SK-N-MC (cell line): ENCODE measurements around the gene CCDC88B.

ENCODE experiments used
- DNase-seq: peaks from one replicate; pipeline ENCODE4 v3.0.0-alpha.2; 2011; ENCODE audit warnings: low read depth, low spot score
- H3K27ac ChIP-seq: fragments of 200-600 bp; sonication (generic); 2 replicates; pipeline ENCODE4 v1.5.1; 2016; ENCODE audit warnings: mixed run types
- H3K36me3 ChIP-seq: fragments of 200-600 bp; sonication (generic); 2 replicates; pipeline ENCODE4 v1.6.1; 2017; ENCODE audit warnings: antibody characterized with exemption, low read length, mixed read lengths; ENCODE audit not compliant: insufficient read depth
- H3K4me3 ChIP-seq: fragments of 200-600 bp; sonication (generic); 2 replicates; pipeline ENCODE4 v1.5.1; 2016
- H3K9ac ChIP-seq: fragments of 200-600 bp; sonication (generic); 2 replicates; pipeline ENCODE4 v1.8.0; 2017; ENCODE audit warnings: mixed run types, mixed read lengths; ENCODE audit not compliant: insufficient read length
- H3K9me3 ChIP-seq: fragments of 200-600 bp; sonication (generic); 2 replicates; pipeline ENCODE4 v1.6.1; 2017; ENCODE audit warnings: low read depth, mild to moderate bottlenecking, antibody characterized with exemption, low read length, moderate library complexity, mixed read lengths
- EZH2 ChIP-seq: fragments of 200-600 bp; sonication (generic); IDR thresholded peaks from one replicate; pipeline ENCODE4 v1.6.1; 2017; ENCODE audit warnings: antibody characterized with exemption
- FOXP2 ChIP-seq: optimal IDR thresholded peaks from 2 replicates; pipeline ENCODE3; 2011; ENCODE audit warnings: mild to moderate bottlenecking, moderate library complexity; ENCODE audit not compliant: insufficient read depth; ENCODE audit errors: extremely low read length, control extremely low read depth
- POLR2AphosphoS5 ChIP-seq: IDR thresholded peaks from 2 replicates; pipeline ENCODE4 v1.6.1; 2012; ENCODE audit warnings: mild to moderate bottlenecking, low read depth, low read length, borderline replicate concordance

CCDC88B gene

GRCh38 chr11:64369440-64370421, 29.7 kb downstream of the CCDC88B start:
- Histone ChIP-seq H3K36me3 (peaks cover 5% of the 10 kb centered on the region; the same call in 1 of the 2 replicates), H3K9ac (no peak overlapping the region), H3K9me3 (no peaks in the 10 kb centered on the region), H3K27ac (no peak overlapping the region), H3K4me3 (no peak overlapping the region)
- DNase-seq = no peak
- TF ChIP-seq FOXP2 (no peak), EZH2 (no peak), POLR2AphosphoS5 (no peak)

GRCh38 chr11:64371201-64371600, 31.2 kb downstream of the CCDC88B start:
- Histone ChIP-seq H3K36me3 (peaks cover 5% of the 10 kb centered on the region; the same call in 1 of the 2 replicates), H3K4me3 (no peak overlapping the region), H3K9me3 (no peaks in the 10 kb centered on the region), H3K27ac (0 out of 2 replicates have a peak overlapping the region, but pooled peaks have one; percentile 83), H3K9ac (no peak overlapping the region)
- DNase-seq = no peak
- no peak for TF ChIP-seq EZH2
- TF ChIP-seq FOXP2 = no peak
- TF ChIP-seq POLR2AphosphoS5 = no peak

GRCh38 chr11:64372021-64372420, 32.0 kb downstream of the CCDC88B start:
- peak overlapping the region; percentile 64; the same call in 1 of the 2 replicates for H3K4me3 ChIP-seq

GRCh38 chr11:64372802-64373597, 33.0 kb downstream of the CCDC88B start:
- peak overlapping the region; percentile 64 for H3K4me3 ChIP-seq
- no peaks in the 10 kb centered on the region; the same call in 1 of the 2 replicates for H3K36me3 ChIP-seq
- no peaks in the 10 kb centered on the region for H3K9me3 ChIP-seq
- H3K27ac ChIP-seq = peak overlapping the region; percentile 83
- no peak for DNase-seq
- no peak overlapping the region for H3K9ac ChIP-seq
- TF ChIP-seq POLR2AphosphoS5 = peak; percentile 27; the same call in 1 of the 2 replicates
- no peak for TF ChIP-seq FOXP2

More at GRCh38 chr11:64372021-64372420, 32.0 kb downstream of the CCDC88B start:
- H3K9ac ChIP-seq = no peak overlapping the region
- H3K9me3 ChIP-seq = no peaks in the 10 kb centered on the region
- TF ChIP-seq FOXP2 (no peak), POLR2AphosphoS5 (no peak), EZH2 (no peak)
- no peaks in the 10 kb centered on the region; the same call in 1 of the 2 replicates for H3K36me3 ChIP-seq
- H3K27ac ChIP-seq = peak overlapping the region; percentile 83
- DNase-seq = no peak

GRCh38 chr11:64373598-64373974, 33.6 kb downstream of the CCDC88B start:
- TF ChIP-seq POLR2AphosphoS5 (no peak), FOXP2 (no peak), EZH2 (no peak)
- no peak overlapping the region for H3K27ac ChIP-seq
- no peak for DNase-seq
- H3K4me3 ChIP-seq = peak overlapping the region; percentile 64
- H3K9ac ChIP-seq = no peak overlapping the region
- no peaks in the 10 kb centered on the region for H3K9me3 ChIP-seq
- no peaks in the 10 kb centered on the region; the same call in 1 of the 2 replicates for H3K36me3 ChIP-seq

- no peak overlapping the region for H3K4me3 ChIP-seq
- no peak overlapping the region for H3K9ac ChIP-seq
- H3K27ac ChIP-seq = no peak overlapping the region
- TF ChIP-seq FOXP2 = no peak
- TF ChIP-seq POLR2AphosphoS5 = no peak
- TF ChIP-seq EZH2 = no peak
- H3K36me3 ChIP-seq = no peaks in the 10 kb centered on the region
- no peaks in the 10 kb centered on the region for H3K9me3 ChIP-seq
- DNase-seq = no peak
These were observed 36.1 kb downstream of the CCDC88B start for GRCh38 chr11:64376071-64376470.

GRCh38 chr11:64378335-64378880, 38.4 kb downstream of the CCDC88B start:
- Histone ChIP-seq H3K36me3 (no peaks in the 10 kb centered on the region), H3K9me3 (no peaks in the 10 kb centered on the region), H3K27ac (no peak overlapping the region), H3K9ac (no peak overlapping the region), H3K4me3 (no peak overlapping the region)
- no peak for DNase-seq
- TF ChIP-seq FOXP2 (no peak), POLR2AphosphoS5 (no peak), EZH2 (no peak)

- Histone ChIP-seq H3K27ac (no peak overlapping the region), H3K36me3 (no peaks in the 10 kb centered on the region), H3K9me3 (no peaks in the 10 kb centered on the region), H3K4me3 (no peak overlapping the region), H3K9ac (no peak overlapping the region)
- no peak for DNase-seq
- TF ChIP-seq POLR2AphosphoS5 (no peak), EZH2 (no peak), FOXP2 (no peak)
These were observed 39.2 kb downstream of the CCDC88B start for GRCh38 chr11:64379160-64379559.
